Ramos (cell line): ENCODE measurements around the gene KLHDC7B.
"Not testable (repeated sequence)": the region's sequence is repeated elsewhere in the genome, so short reads cannot be mapped to it uniquely, and the experiment has no call there.

ENCODE experiments used
- in situ Hi-C: fragments of 300-500 bp; cut with MboI; formaldehyde crosslinking; loops from one replicate; pipeline ENCODE4 v1.14.3; 2022; ENCODE audit warnings: low sequenced_read_pairs; ENCODE audit not compliant: unreplicated experiment

KLHDC7B gene

DNA sequence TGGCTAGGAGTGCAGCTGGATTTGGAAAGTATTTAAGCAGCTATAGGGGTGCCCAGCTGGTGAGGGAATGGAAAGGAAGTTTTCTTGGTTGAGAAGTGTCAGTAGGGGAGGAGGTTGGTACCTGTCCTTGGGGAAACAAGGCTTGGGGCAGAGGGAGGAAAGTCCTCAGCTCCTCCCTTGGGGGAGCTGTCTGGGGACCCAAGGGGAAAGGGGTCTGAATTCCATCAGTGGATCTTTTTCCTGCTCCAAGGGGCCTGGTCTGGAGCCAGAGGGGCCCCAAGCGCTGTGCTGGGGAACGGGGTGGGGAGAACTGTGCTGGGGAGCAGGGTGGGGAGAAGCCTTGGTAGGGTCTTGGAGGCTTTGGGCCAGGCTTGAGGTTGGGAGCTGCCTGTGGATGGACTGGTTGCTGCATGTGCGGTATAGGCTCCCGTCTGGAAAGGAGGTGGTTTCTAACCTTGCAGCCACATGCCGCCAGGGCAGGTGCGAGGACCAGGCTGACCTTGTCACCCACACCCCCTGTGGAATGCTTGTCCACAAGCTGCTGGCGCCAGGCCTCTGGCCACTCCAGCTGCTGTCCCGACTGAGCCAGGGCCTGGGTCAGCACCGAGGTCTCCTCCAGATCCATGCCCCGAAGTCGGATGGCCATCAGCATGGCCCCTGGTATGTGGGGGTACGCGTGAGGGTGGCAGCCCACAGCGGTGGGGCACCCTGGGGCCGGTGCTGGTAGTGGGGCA lies 16.9 kb upstream of the KLHDC7B start:
- in situ Hi-C loops, result no loop called here

DNA sequence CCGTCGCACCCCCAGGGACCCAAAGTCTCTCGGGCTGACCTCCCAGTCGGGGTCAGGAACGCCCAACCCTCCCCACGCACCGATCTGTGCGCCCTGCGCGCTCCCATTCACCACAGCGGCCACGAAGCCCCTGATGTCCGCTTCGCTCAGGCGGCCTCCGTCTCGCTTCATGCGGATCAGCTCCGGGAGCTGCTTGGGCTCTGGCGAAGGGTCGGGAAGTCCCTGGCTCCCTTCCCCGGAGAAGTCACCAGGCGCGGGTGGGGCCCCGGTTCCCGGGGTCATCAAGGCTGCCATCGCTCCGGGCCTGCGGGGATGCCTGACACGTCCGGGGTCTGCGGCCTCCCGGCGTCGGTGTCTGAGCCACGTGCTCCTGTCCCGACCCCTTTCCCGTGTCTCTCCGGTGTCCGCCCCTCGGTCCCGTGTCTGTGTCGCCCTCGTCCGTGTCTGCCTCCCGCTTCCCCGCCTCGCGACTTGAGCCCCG lies 16.2 kb upstream of the KLHDC7B start:
- in situ Hi-C loops, result no loop called here

GRCh38 chr22:50529897-50530579 lies 15.7 kb upstream of the KLHDC7B start, which contains the start of gene TYMP:
TYMP (minus strand) TSS chr22:50530012; CDS start chr22:50529709, 303 bp downstream.
- in situ Hi-C loops, result loop anchor here (5.0 kb wide), 1 partner anchor 92 kb away; no protein-coding TSS in a partner anchor

GRCh38 chr22:50530580-50530876 lies 15.2 kb upstream of the KLHDC7B start:
- in situ Hi-C loops, result loop anchor here (5.0 kb wide), 1 partner anchor 92 kb away; no protein-coding TSS in a partner anchor

- in situ Hi-C loops, result loop anchor here (5.0 kb wide), 1 partner anchor 91 kb away; no protein-coding TSS in a partner anchor
Measured at GRCh38 chr22:50530877-50531545, 14.7 kb upstream of the KLHDC7B start.

GRCh38 chr22:50531546-50531961 lies 14.1 kb upstream of the KLHDC7B start:
- in situ Hi-C loops, result loop anchor here (5.0 kb wide), 1 partner anchor 91 kb away; no protein-coding TSS in a partner anchor

GRCh38 chr22:50531962-50532674 lies 13.6 kb upstream of the KLHDC7B start:
- in situ Hi-C loops, result loop anchor here (5.0 kb wide), 1 partner anchor 90 kb away; no protein-coding TSS in a partner anchor

GRCh38 chr22:50532824-50533796 lies 12.6 kb upstream of the KLHDC7B start:
- in situ Hi-C loops, result loop anchor here (5.0 kb wide), 1 partner anchor 89 kb away; no protein-coding TSS in a partner anchor

DNA sequence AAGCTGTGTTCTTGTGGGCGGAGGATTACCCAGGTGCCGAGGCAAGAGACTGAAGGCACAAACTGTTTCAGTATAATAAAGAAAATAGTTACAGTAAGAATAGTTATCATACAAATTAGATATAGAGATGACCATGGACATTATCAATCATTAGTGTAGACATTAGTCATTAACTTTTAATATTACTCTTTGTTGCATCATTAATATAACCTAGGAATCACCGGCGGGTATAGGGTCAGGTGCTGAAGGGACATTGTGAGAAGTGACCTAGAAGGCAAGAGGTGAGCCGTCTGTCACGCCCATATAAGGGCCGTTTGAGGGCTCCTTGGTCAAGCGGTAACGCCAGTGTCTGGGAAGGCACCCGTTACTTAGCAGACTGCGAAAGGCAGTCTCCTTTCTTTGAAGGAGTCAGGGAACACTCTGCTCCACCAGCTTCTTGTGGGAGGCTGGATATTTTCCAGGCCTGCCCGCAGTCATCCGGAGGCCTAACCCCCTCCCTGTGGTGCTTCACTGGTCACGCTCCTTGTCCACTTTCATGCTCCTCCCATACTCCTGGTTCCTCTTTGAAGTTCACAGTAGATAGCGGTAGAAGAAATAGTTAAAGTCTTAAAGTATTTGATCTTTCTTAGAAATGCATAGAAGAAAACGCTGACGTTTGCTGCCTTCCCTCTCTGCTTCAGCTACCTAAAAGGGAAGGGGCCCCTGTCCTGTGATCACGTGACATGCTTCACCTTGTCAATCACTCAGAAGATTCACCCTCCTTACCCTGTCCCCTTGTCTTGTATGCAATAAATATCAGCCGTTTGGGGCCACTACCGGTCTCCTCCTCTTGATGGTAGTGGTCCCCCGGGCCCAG lies 11.6 kb upstream of the KLHDC7B start:
- in situ Hi-C loops, result loop anchor here (5.0 kb wide), 1 partner anchor 88 kb away; no protein-coding TSS in a partner anchor

- in situ Hi-C loops, result no loop called here
Measured at GRCh38 chr22:50535113-50535512, 10.6 kb upstream of the KLHDC7B start.

DNA sequence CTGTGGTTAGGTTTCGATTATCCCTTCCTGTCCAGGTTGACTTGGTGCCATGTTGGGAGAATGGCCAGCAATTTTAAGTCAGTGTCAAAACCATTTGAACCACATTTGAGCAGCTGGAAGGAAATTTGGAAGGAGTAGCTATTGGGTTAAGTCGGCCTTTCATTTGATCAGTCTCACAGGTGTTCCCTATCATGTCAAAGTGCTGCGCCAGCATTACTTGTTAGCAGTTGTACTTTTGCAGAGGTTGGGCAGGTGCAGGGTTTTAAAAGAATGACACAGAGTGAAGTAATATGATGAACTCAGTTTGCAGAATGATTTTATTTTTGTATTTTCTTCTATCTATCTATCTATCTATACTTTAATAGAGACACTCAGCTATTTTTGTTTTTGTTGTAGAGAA lies 9.5 kb upstream of the KLHDC7B start:
- in situ Hi-C loops, result no loop called here

GRCh38 chr22:50537765-50538164 lies 7.9 kb upstream of the KLHDC7B start:
- in situ Hi-C loops, result no loop called here

- in situ Hi-C loops, result no loop called here
Measured at GRCh38 chr22:50540381-50540780, 5.3 kb upstream of the KLHDC7B start.

GRCh38 chr22:50541667-50542026 lies 4.1 kb upstream of the KLHDC7B start:
- in situ Hi-C loops, result not testable (repeated sequence)

DNA sequence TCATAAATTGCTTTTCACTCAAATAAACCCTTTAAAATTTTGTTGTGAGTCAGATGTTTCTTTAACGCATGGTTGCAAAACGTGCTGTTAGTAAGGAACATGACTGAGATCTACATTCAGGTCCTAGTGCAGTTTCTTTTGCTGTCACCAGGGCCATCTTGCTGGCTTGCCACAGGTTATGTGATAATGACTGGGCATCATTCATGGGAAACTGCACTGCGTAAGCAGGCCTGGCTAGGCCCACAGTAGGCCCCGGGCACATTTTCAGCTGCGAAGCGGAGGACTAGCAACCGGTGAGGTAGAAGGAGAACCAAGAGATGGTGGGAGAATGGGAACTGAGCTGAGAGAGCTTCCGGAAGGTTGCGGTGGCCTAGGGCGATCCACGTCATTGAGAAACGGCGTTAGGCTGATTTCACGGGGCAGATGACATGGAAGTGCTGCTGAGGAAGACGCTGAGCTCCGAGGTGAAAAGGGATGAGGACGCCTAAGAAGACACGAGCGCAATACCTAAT lies 3.2 kb upstream of the KLHDC7B start:
- in situ Hi-C loops, result no loop called here

- in situ Hi-C loops, result no loop called here
Measured at GRCh38 chr22:50544078-50544745, 1.5 kb upstream of the KLHDC7B start.

DNA sequence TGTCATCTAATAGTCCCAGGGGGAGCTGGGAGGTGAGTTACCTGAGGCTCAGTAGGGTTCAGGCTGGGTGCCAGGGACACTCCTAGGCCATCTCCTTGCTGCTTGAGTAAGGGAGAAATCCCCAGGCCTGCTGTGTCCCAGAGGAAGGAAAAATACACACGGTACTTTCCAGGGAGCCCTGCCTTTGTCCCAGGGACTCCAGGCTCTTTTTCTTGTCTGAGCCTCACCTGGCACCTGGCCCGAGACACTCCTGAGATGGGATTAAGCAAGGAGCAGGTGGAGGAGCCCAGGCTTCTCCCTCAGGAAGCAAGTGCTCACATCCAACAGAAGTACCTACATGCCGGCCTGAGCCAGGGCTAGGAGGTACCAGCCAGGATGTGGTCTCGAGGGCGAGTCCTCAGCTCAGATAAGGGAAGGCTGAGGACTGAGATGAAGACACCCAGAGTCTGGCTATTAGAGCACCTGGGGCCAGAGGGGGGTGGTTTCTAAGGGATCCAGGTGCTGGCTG lies 899 bp upstream of the KLHDC7B start:
- in situ Hi-C loops, result no loop called here
